Measurements from ENCODE around the gene SFTPB.
"Not testable (repeated sequence)": the region's sequence is repeated elsewhere in the genome, so short reads cannot be mapped to it uniquely, and the experiment has no call there.

Gene SFTPB

DNA sequence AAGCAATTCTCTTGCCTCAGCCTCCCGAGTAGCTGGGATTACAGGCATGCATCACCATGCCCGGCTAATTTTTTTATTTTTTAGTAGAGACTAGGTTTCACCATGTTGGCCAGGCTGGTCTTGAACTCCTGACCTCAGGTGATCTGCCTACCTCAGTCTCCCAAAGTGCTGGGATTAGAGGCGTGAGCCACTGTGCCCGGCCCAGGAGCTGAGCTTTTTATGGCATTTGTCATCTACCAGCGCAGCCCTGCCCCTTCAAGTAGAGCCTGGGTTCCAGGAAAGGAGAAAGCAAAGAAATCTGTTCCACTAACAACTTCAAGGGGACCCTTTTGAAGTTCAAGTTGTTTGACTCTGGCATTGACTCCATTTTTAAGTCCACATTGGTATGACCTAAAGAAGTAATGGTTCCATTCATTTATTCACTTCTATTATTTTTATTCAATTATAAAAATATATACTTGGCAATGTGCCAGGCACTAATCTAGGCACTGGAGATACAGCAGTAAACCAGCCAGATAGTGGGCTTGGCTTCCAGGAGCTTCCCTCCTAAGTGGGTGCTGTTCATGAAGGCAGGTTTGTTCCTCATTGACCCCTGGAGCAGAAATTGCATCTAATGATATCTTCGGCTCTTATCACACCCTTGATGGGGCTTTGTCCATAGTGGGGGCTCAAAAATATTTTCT, 8.0 kb upstream of the SFTPB start:
- DNase-seq (ENCODE audit: low read depth), result no peak

DNA sequence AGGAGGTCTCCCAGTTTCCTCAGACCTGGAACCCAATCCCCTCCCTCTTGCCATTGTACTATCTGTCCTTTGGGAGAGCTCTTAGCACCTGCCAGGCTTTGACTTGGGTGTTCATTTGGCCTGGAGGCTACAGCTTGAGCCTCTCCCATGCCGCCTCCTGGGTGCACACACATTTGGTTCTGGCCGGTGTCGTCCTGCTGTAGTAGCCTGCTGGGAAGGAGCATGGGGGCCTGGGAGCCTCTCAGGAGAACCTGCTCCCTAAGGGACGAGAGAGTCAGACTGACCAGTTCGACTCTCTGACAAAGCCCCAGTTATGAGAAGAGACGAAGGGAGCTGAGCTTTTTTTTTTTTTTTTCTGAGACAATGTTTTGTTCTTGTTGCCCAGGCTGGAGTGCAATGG, 7.4 kb upstream of the SFTPB start:
- no peak for DNase-seq (ENCODE audit: low read depth)

DNA sequence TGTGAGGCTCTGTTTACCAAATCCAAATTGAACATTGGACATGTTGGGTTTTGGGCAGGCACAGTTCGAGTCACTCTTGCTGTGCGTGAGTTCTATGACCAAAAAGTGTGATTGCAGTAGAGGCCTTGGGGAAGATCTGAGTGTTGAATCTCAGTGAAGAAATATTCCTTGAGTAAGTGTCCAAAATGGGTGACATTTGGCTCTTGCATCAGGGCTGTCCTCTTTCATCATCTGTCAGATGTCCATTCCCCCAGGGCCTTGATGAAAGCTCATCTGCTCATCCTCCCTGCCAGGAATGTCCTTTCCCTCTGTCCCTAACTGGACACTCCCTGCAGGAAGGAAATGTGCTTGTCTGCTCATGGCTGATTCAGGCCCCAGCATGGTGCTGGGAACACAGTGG, 6.4 kb upstream of the SFTPB start:
- no peak for DNase-seq (ENCODE audit: low read depth)

DNA sequence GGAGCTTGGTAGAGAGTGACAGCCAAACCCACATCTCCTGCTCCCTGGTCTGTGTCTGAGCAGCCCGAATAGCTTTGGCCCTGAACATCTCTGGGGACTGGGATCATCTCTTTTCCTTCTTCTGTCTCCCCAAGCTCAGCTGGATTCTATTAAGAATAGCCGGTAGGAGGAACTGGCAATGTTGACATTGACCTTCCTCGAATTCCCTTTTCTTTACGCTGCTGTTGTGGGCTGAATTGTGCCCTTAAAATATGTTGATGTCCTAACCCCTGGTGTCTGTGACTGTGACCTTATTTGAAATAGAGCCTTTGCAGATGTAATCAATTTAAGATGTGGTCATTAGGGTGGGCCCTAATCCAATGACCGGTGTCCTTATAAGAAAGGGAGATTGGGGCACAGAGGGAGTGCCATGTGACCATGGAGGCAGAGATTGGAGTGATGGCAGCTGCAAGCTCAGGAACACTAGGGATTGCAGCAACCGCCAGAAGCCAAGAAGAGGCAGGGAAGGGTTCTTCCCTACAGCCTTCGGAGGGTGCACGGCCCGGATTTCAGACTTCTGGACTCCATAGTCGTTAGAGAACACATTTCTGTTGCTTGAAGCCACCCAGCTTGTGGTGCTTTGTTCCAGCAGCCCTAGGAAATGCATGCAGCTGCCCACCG, 5.8 kb upstream of the SFTPB start:
- DNase-seq (ENCODE audit: low read depth), result no peak

DNA sequence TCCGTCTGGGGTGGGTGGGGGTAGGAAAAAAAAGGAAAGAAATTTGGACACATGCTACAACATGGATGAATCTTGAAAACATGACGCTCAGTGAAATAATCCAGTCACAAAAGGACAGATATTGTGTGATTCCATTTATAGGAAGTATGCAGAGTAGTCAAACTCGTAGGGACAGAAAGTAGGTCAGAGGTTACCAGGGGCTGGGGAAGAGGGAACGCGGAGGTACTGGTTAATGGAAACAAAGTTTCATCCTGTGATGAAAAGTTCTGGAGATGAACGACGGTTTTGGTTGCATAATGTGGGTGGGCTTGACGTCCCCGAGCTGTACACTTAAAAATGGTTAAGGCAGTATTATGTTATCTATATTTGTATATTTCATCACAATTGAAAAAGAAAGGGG, 4.5 kb upstream of the SFTPB start:
- DNase-seq (ENCODE audit: low read depth), result no peak

DNA sequence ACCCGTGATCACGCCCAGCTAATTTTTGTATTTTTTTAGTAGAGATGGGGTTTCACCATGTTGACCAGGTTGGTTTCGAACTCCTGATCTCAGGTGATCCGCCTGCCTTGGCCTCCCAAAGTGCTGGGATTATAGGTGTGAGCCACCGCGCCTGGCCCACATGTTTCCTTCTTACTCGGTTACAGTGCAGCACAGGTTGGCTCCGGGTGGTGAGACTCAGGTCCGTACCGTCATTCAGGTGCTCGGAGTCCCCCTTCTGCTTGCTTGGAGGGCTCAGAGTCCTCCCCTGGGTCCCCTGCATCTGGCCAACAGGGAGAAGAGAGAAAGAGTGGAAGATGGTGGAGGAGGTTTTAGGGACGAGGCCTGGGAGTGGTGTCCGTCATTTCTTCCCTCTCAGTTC, 2.4 kb upstream of the SFTPB start:
- DNase-seq (ENCODE audit: low read depth), result not testable (repeated sequence)

DNA sequence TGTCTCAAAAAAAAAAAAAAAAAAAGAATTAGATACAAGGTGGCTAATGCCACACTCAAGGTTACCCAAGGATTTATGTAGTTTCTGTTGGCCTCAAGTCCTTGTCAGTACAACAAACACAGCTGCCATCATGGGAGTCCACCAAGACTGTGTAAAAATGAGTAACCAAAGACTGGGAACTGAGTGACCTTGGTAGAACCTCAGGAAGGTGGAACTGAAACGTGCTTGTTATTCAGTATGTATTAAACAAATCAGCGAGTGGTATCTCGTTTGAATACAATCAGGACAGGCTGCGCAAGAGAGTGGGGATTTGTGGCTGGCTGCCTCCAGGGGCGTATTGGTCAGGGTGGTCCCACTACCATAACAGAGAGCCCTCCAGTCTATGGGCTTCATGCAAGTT, 1.6 kb upstream of the SFTPB start:
- DNase-seq (ENCODE audit: low read depth), result no peak

DNA sequence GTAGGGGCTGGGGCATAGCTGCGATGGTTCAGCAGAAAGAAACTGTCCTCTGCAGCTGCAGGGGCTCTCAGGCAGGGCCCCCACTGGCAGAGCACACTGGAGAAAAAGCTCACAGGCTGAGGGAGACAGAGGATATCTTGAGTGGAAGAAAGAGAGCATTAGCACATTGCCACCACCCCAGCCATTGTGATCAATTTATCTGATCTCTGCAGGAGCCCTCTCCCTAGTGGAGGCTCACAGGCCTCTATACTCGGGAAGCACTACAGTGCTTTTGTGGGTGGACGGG, 801 bp upstream of the SFTPB start:
- no peak for DNase-seq (ENCODE audit: low read depth)

DNA sequence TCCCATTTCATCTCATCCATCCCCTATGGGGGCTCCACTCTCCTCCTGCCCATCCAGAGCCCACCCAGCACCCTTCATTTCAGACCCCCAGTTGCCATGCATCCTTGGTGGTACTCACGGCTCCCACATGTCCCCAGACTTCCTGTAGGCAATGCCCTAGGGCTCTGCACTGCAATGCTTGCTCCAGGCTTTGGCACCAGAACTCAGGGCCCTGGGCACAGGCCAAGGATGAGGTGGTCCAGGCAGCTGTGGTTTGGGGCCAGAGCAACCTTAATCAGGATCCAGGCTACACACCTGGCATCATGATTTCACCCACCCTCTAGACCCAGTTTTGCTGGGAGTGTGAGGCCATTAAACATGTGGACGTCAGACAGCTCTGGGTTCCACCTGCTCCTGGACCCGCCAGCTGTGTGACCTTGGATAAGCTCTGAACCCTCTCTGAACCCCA, 414 bp downstream of the SFTPB start:
- DNase-seq (ENCODE audit: low read depth), result no peak

DNA sequence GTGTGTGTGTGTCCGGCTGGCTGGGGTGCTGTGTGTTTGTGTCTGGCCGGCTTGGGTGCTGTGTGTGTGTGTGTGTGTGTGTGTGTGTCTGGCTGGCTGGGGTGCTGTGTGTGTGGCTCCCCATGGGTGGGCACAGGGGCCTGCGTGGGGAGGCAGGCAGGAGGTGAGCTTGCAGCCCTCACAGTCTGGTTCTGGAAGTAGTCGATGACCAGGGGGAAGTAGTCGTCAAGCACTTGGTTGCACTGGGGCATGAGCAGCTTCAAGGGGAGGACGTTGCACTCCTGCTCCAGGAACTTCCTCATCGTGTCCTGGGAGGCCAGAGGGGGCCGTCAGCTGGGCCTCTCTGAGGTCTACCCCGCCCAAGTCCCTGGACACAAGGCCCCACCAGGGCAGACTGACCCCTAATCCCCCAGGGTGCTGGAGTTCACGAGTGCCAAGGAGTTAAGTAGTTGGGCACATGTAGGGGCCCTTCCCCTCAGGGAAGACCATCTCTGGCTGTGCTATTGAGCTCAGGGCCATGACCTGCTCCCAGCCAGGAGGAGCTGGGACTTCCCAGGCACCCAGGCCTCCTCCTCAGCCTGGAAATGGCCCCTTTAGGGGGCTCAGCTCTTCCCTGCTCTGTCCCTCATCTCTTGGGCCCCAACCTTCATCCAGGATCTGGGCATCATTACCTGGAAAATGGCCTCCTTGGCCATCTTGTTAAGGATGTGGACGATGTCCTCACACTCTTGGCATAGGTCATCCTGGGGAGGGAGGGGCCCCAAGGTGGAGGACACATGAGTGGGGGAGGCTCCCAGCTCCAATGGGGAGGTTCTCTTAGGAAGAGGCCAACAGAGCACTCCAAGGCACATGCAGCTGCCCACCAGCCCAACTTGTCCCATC, 1.3 kb downstream of the SFTPB start:
- DNase-seq (ENCODE audit: low read depth), result no peak

DNA sequence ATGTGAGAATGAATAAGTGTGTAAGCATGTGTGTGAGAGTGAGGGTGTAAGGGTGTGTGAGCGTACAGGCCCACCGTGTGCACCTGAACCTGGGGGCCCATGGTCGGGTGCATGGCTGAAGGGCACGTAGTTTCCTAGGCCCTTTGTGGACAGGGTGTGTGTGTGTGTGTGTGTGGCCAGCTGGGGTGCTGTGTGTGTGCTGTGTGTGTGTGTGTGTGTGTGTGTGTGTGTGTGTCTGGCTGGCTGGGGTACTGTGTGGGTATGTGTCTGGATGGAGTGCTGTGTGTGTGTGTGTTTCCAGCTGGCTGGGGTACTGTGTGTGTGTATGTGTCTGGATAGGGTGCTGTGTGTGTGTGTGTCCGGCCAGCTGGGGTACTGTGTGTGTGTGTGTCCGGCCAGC, 2.0 kb downstream of the SFTPB start:
- no peak for DNase-seq (ENCODE audit: low read depth)

DNA sequence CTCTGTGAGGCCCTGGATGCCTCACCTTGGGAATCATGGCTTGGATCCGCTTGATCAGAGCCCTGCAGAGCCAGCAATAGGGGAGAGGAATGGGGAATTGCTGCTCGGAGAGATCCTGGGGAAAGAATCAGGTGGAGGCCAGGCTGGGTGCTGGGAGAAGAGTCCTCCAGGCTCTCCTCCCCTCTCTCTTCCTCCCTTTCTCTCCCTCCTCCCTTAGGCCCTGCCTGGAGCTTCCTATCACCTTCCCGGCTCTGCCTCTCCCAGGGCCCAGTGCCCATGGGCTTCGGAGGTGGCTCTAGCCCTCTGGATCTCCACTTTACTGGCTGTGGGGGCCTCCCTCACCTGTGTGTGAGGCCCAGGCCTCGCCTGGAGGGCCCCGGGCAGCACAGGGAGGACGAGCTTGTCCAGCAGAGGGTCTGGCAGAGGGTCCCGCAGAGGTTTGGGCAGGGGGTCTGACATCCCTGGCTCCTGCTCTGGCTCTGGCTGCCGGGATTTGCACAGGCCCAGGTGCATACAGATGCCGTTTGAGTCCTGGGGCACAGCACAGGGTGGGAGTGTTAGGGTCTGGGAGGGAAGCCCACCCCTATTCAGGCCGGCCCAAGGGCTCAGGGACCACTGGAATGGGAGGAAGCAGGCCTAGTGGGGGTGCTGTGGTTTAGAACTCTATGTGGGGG, 2.6 kb downstream of the SFTPB start:
- no peak for DNase-seq (ENCODE audit: low read depth)

DNA sequence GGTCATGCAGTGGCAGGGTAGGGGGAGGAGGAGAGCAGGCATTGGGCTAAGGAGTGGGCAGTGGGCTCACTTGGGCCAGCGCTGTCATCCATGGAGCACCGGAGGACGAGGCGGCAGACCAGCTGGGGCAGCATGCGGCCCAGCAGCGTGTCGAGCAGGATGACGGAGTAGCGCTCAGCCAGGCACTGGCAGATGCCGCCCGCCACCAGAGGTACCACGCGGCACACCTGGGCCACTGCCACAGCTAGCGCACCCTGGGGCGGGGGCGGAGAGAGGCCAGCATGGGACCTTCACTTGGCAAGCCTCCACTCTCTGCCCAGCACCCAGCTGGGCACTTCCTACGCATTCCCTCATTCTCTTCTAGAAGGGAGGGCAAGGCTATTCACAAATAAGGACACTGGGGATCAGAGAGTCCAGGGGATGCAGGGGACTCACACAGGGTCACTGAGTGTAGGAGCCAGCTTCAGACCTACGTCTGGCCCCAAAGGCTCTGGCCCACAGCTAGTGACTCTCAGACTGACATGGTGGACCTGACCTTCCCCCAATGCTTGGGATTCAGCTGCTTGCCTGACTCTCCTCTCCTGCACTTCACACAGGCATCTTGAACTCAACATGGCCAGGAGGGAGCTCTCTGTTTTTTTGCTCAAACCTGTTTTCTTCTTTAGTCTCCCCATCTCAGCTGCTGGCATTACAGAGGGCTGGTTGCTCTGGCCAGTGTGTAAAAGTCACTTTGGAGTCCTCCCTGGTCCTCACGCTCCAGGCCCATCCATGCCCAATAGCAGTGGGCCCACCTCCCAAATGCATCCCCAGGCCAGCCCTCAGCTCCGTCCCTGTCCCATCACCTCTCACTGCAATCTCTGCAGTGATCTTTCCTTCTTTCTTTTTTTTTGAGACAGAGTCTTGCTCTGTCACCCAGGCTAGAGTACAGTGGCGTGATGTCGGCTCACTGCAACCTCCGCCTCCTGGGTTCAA, 4.1 kb downstream of the SFTPB start:
- DNase-seq (ENCODE audit: low read depth), result no peak

DNA sequence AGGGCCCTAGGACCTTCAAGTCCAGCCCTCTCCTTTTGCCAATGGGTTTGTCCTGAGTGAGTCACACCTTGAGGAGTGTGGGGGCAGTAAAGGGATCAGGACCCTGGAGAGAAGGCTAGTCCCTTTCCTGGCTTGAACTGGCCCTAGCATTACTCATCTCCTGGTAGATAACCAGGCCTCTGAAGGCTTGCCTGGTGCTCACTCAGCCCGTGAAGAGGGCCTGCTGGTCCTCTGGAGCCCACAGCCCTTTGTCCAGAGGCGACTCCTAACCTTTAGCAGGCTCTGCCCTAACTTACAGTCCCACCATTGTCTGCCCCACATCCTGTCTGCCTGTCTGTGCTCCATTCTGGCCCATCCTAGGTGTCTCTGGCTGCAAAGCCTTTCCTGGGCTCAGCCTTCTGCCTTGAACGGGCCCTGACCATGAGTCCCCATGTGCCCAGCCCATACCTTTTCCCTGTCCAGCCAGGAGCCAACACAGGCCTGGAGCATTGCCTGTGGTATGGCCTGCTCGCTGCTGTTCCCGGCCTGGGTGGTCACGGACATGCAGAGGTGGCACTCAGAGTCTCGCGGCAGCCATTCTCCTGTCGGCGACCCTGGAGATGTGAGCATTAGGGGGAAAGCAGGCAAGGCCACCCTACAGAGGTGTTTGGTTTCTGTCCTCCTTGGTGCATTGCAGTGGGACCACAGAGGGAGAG, 5.0 kb downstream of the SFTPB start:
- DNase-seq (ENCODE audit: low read depth), result peak; percentile 95

DNA sequence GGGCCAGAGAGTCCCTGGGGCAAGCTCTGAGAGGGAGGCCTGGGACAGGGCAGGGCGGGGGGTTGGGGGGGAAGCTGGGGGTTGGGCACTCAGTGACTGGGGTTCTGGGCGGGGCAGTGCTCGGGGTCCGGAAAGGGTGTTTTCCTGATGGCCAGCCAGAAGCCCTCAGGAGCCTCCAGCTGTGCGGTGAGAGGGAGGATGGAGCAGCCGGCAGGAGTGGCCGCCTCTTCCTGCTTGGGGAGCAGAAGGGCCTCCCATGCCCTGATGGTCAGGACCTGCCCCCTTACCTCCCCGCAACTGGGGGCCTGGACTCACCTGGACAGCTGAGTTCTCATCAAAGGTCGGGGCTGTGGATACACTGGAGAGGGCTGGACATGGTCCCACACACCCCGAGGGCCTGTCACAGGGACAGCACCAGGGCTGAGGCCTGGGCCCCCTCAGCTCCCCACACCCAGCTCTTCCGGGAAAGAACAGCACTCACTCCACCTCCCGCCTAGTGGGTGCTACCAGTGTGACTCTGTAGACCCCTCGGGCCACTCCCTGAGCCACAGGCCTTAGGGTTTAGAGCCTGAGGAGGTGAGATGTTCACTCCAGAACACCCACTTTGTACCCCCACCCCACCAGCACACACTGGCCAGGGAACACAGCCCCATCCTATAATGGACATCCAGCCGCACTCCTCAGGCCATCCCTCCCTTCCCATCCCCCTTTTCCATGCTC, 6.7 kb downstream of the SFTPB start:
- no peak for DNase-seq (ENCODE audit: low read depth)

DNA sequence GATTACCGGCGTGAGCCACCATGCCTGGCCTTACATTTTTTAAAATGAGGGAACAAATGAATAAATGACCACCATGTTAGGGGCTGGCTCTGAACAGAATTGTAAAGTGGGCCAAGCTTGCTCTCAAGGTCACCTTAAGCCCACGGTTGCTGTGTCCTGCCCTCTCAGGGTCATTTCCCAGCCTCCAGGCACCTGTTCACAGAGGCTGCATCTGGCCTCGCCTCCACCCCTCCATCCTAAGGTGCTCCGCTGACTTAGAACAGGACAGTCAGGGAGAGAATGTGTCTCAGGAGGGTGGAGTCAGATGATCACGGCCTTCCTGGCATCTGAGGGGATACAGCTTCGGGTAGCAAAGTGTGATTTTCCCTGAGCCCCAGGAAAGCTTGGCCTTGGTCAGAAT, 7.3 kb downstream of the SFTPB start:
- DNase-seq (ENCODE audit: low read depth), result no peak

DNA sequence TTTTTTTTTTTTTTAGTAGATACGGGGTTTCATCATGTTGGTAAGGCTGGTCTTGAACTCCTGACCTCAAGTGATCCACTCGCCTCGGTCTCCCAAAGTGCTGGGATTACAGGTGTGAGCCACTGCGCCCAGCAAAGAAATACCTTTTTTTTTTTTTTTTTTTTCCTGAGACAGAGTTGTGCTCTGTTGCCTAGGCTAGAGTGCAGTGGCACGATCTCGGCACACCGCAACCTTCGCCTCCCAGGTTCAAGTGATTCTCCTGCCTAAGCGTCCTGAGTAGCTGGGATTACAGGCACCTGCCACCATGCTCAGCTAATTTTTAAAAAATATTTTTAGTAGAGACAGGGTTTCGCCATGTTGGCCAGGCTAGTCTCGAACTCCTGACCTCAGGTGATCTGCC, 7.7 kb downstream of the SFTPB start:
- not testable (repeated sequence) for DNase-seq (ENCODE audit: low read depth)

DNA sequence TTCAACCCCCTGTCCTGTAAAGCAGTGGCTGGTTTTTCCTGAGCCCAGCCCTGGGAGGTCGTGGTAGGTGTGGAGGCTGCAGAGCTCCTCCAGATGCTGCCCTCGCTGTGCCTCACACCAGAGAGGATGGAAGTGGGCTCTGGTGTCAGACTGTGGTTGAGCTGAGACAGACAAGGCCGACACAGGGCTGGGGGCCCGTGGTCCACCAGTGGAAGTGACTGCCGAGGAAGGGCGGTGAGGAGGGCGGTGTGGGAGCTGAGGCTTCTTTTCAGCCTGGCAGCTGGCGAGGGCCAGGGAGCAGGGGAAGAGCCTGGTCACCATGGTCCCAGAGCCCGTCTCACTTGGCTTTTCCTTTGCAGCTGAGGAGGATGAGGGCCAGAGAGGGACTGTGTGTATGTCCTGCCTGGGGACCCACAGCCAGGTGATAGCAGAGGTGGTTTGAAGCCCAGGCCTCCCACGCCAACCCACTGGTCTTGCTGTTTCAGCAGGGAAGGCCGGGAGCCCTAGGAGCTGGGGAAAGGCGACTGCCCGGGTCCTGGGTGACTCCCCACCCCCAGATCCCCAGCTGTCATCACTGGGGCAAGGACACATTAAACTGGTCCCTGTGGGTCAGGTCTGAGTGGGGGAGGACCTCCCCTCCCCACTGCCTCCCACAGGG, 8.5 kb downstream of the SFTPB start:
- DNase-seq (ENCODE audit: low read depth), result no peak

DNA sequence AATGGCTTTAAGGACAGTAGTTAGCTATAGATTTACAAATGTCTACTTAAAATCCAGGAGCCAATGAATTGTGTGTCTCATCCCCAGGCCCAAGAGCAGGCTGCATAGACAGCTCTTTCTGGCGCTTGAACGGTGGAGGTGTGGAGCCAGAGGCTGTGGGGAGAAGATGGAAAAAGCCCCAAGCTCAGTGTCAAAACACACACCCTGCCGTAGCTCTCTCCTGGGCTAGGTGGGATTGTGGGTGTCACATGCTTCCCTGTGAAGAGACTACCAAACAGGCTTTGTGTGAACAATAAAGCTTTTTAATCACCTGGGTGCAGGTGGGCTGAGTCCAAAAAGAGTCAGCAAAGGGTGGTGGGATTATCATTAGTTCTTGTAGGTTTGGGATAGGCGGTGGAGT, 10.6 kb downstream of the SFTPB start:
- not testable (repeated sequence) for DNase-seq (ENCODE audit: low read depth)

DNA sequence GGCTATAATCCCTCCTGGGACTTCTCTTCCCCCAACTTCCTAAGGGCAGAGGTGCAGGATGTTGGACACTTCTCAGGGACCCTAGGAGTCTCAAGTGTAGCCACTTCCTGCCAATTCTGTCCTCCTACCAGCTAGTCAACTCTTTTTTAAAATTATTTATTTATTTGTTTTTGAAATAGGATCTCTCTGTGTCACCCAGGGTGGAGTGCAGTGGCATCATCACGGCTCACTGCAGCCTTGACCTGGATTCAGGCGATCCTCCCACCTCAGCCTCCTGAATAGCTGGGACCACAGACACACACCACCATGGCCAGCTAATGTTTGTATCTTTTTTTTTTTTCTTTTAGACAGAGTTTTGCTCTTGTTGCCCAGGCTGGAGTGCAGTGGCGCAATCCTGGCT, 11.5 kb downstream of the SFTPB start:
- peak; percentile 28 for DNase-seq (ENCODE audit: low read depth)
